ENCODE results near the gene PLA2G2F.

PLA2G2F gene

DNA sequence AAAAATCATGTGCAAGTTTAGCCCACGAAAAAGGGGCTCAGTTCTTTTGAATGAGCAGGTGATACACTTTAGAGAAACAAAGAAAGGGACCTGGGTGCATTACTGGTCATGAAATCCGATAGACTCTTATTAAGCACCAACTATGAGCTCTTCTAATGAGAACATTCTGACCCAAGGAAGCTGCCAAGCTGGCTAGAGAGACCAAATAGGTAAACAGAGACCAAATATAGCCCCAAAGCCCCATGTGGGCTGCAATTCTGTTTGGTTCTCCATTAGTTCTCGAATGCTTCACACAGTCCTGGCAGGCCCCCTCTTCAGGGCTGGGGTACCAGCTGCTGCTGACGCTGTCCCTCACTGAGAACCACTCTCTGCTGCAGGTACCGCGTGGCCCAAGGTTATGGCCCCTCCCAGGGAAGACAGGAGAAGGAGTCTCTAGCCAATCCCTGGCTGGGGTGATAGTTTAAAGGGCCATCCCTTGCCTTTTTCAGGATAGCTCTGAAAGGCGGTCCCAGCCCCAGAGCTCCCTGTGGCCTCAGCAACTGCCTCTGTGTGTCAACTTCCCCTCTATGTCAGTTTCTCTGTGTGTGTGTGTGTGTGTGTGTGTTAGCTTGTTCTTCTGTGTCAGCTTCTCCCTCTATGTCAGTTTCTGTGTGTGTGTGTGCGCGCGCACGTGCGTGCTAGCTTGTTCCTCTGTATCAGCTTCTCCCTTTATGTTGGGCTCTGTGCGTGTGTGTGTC lies 39.7 kb downstream of the PLA2G2F start:
- TF ChIP-seq SIN3A (IDR thresholded peaks at IDR 0.05; ENCODE audit: borderline replicate concordance, insufficient read depth, low read length) (no peak), TAF1 (IDR thresholded peaks at IDR 0.05; ENCODE audit: borderline replicate concordance, insufficient read depth, low read length) (no peak), REST (IDR thresholded peaks at IDR 0.05; ENCODE audit: insufficient read depth in 1 of 2, low read depth in 2 of 2, low read length in 2 of 2) (no peak), POLR2AphosphoS5 (IDR thresholded peaks at IDR 0.05; ENCODE audit: low read depth, low read length) (no peak), FOXP2 (optimal IDR thresholded peaks at IDR 0.05; ENCODE audit: borderline replicate concordance, extremely low read depth, extremely low read length, insufficient read depth) (no peak)

DNA sequence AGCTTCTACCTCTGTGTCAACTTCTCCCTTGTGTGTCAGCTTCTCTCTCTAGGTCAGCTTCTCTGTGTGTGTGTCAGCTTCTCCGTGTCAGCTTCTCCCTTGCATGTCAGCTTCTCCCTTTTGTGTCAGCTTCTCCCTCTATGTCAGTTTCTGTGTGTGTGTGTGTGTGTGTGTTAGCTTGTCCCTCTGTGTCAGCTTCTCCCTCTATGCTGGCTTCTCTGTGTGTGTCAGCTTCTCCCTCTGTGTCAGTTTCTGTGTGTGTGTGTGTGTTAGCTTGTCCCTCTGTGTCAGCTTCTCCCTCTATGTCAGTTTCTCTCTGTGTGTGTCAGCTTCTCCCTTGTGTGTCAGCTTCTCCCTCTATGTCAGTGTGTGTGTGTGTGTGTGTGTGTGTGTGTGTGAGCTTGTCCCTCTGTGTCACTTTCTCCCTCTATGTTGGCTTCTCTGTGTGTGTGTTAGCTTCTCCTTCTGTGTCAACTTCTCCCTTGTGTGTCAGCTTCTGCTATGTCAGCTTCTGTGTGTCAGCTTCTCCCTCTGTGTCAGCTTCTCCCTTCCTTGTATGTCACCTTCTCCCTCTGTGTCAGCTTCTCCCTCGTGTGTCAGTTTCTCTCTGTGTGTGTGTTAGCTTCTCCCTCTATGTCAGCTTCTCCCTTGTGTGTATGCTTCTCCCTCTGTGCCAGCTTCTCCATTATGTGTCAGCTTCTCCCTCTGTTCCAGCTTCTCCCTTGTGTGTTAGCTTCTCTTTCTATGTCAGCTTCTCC lies 40.4 kb downstream of the PLA2G2F start:
- TF ChIP-seq SIN3A (IDR thresholded peaks at IDR 0.05; ENCODE audit: borderline replicate concordance, insufficient read depth, low read length) (no peak), POLR2AphosphoS5 (IDR thresholded peaks at IDR 0.05; ENCODE audit: low read depth, low read length) (no peak), REST (IDR thresholded peaks at IDR 0.05; ENCODE audit: insufficient read depth in 1 of 2, low read depth in 2 of 2, low read length in 2 of 2) (no peak), TAF1 (IDR thresholded peaks at IDR 0.05; ENCODE audit: borderline replicate concordance, insufficient read depth, low read length) (no peak), FOXP2 (optimal IDR thresholded peaks at IDR 0.05; ENCODE audit: borderline replicate concordance, extremely low read depth, extremely low read length, insufficient read depth) (no peak)

GRCh38 chr1:20180129-20180843 lies 41.2 kb downstream of the PLA2G2F start:
- TF ChIP-seq REST (IDR thresholded peaks at IDR 0.05; ENCODE audit: insufficient read depth in 1 of 2, low read depth in 2 of 2, low read length in 2 of 2) (no peak), SIN3A (IDR thresholded peaks at IDR 0.05; ENCODE audit: borderline replicate concordance, insufficient read depth, low read length) (no peak), POLR2AphosphoS5 (IDR thresholded peaks at IDR 0.05; ENCODE audit: low read depth, low read length) (no peak), FOXP2 (optimal IDR thresholded peaks at IDR 0.05; ENCODE audit: borderline replicate concordance, extremely low read depth, extremely low read length, insufficient read depth) (no peak), TAF1 (IDR thresholded peaks at IDR 0.05; ENCODE audit: borderline replicate concordance, insufficient read depth, low read length) (no peak)

GRCh38 chr1:20180844-20181207 lies 41.7 kb downstream of the PLA2G2F start:
- TF ChIP-seq FOXP2 (optimal IDR thresholded peaks at IDR 0.05; ENCODE audit: borderline replicate concordance, extremely low read depth, extremely low read length, insufficient read depth) (no peak), TAF1 (IDR thresholded peaks at IDR 0.05; ENCODE audit: borderline replicate concordance, insufficient read depth, low read length) (no peak), REST (IDR thresholded peaks at IDR 0.05; ENCODE audit: insufficient read depth in 1 of 2, low read depth in 2 of 2, low read length in 2 of 2) (no peak), SIN3A (IDR thresholded peaks at IDR 0.05; ENCODE audit: borderline replicate concordance, insufficient read depth, low read length) (no peak), POLR2AphosphoS5 (IDR thresholded peaks at IDR 0.05; ENCODE audit: low read depth, low read length) (no peak)

All from PFSK-1 (cell line).